ENCODE results near the gene FGD5.

FGD5 gene

DNA sequence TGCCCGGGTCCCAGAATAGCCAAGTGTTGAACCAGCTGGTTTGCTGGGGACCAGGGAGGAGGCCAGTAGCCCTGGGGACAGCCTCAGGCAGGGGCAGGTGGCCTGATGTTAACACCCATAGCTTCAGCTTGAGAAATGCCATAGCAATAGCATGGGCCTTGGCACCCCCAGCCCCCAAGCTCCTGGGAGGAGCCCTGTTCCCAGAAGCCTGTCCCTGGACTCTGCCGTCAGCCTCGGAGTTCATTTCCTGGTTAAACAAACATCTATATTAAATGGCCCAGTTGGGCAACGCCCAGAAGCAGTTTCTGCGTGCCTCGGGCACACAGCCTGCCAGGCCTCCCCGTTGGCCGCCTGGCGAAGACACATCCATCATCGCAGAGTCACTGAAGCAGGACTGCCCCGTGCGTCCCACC, 58.2 kb downstream of the FGD5 start:
- H2AFZ ChIP-seq (ENCODE audit: low read length): no peak overlapping the region
- TF ChIP-seq EZH2 (IDR thresholded peaks at IDR 0.05; ENCODE audit: borderline replicate concordance, low read length): no peak
- TF ChIP-seq, protein P1, sequence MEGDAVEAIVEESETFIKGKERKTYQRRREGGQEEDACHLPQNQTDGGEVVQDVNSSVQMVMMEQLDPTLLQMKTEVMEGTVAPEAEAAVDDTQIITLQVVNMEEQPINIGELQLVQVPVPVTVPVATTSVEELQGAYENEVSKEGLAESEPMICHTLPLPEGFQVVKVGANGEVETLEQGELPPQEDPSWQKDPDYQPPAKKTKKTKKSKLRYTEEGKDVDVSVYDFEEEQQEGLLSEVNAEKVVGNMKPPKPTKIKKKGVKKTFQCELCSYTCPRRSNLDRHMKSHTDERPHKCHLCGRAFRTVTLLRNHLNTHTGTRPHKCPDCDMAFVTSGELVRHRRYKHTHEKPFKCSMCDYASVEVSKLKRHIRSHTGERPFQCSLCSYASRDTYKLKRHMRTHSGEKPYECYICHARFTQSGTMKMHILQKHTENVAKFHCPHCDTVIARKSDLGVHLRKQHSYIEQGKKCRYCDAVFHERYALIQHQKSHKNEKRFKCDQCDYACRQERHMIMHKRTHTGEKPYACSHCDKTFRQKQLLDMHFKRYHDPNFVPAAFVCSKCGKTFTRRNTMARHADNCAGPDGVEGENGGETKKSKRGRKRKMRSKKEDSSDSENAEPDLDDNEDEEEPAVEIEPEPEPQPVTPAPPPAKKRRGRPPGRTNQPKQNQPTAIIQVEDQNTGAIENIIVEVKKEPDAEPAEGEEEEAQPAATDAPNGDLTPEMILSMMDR (IDR thresholded peaks at IDR 0.05; ENCODE audit: low read length): no peak
- H3K4me1 ChIP-seq (ENCODE audit: insufficient read depth, low read length, severe bottlenecking): no peaks in the 10 kb centered on the region
- no peak overlapping the region for H3K4me2 ChIP-seq (ENCODE audit: low read length)
- H3K9ac ChIP-seq (ENCODE audit: low read length): no peak overlapping the region
- H3K27me3 ChIP-seq (ENCODE audit: insufficient read depth, low read length): peaks cover 8% of the 10 kb centered on the region; the same call in 1 of the 2 replicates
- no peaks in the 10 kb centered on the region for H4K20me1 ChIP-seq (ENCODE audit: insufficient read depth, low read length)
- H3K79me2 ChIP-seq (ENCODE audit: insufficient read depth, low read length): no peaks in the 10 kb centered on the region
- no peak overlapping the region for H3K4me3 ChIP-seq (ENCODE audit: low read depth, low read length, poor library complexity, severe bottlenecking)
- H3K36me3 ChIP-seq (ENCODE audit: insufficient read depth, low read length): no peaks in the 10 kb centered on the region
- H3K9me3 ChIP-seq (ENCODE audit: low read length): no peaks in the 10 kb centered on the region
- no peaks in the 10 kb centered on the region for H3F3A ChIP-seq (ENCODE audit: insufficient read depth, low read length)
- no peaks in the 10 kb centered on the region for H3K9me2 ChIP-seq (ENCODE audit: low read depth, low read length)
- no peak overlapping the region for H3K27ac ChIP-seq (ENCODE audit: low read depth, low read length, poor library complexity, severe bottlenecking)

DNA sequence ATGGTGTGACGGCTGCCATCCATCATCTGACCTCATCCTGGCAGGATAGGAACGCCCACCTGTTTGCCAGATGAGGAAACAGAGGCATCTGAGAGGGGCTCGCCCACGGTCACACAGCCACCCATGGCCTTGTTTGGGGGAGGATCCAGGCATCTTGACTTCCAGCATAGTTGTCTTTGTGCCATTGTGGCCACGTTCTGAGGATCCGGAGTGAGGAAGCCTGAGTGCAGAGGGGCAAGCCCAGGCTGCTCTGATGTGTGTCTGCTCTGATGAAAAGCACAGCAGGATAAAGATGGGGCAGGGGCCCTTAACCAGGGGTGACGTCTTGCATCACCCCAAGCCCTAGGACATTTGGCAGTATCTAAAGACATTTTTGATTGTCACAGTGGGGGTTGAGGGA, 58.7 kb downstream of the FGD5 start:
- Histone ChIP-seq H3F3A (ENCODE audit: insufficient read depth, low read length) (no peaks in the 10 kb centered on the region), H3K36me3 (ENCODE audit: insufficient read depth, low read length) (no peaks in the 10 kb centered on the region), H2AFZ (ENCODE audit: low read length) (no peak overlapping the region), H3K27ac (ENCODE audit: low read depth, low read length, poor library complexity, severe bottlenecking) (no peak overlapping the region), H3K4me2 (ENCODE audit: low read length) (no peak overlapping the region), H3K79me2 (ENCODE audit: insufficient read depth, low read length) (no peaks in the 10 kb centered on the region), H3K9me2 (ENCODE audit: low read depth, low read length) (no peaks in the 10 kb centered on the region), H3K4me3 (ENCODE audit: low read depth, low read length, poor library complexity, severe bottlenecking) (no peak overlapping the region), H4K20me1 (ENCODE audit: insufficient read depth, low read length) (no peaks in the 10 kb centered on the region), H3K4me1 (ENCODE audit: insufficient read depth, low read length, severe bottlenecking) (no peaks in the 10 kb centered on the region), H3K9ac (ENCODE audit: low read length) (no peak overlapping the region), H3K27me3 (ENCODE audit: insufficient read depth, low read length) (peaks cover 7% of the 10 kb centered on the region; the same call in 1 of the 2 replicates), H3K9me3 (ENCODE audit: low read length) (no peaks in the 10 kb centered on the region)
- TF ChIP-seq, protein P1 (IDR thresholded peaks at IDR 0.05; ENCODE audit: low read length): no peak
- TF ChIP-seq EZH2 (IDR thresholded peaks at IDR 0.05; ENCODE audit: borderline replicate concordance, low read length): no peak

DNA sequence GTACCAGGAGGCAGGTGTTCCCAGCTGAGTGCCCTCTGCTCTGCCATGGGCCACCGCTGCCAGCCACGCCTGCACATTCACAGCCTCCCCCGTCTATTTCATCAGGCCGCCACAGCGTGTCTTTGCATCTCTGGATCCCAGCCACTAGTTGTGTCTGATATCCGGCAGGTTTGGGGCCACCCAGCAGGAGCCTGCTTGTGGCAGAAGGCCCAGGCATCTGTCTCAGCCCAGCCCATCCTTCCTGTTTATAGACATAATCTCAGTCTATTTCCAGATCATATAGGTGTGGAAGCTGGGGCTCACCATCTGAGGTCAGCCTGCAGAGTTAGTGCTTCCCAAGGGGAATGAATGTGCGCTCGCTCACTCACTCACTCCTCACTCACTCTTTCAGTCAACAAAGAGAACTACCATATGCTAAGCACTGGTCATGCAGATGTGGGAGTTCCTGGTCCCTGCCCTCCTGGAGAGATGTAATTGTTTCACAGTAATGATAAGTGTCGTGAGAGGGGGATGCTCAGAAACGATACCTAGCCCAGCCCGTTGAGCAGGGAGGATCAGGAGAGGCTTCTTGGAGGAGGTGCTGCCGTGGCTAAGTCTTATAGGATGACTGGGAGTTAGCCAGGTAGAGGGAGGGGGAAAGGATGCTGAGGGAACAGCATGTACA, 60.6 kb downstream of the FGD5 start:
- Histone ChIP-seq H3K79me2 (ENCODE audit: insufficient read depth, low read length) (no peaks in the 10 kb centered on the region), H3K4me3 (ENCODE audit: low read depth, low read length, poor library complexity, severe bottlenecking) (no peak overlapping the region), H3K4me2 (ENCODE audit: low read length) (no peak overlapping the region), H3K9me2 (ENCODE audit: low read depth, low read length) (no peaks in the 10 kb centered on the region), H3K36me3 (ENCODE audit: insufficient read depth, low read length) (no peaks in the 10 kb centered on the region), H3F3A (ENCODE audit: insufficient read depth, low read length) (no peaks in the 10 kb centered on the region), H3K4me1 (ENCODE audit: insufficient read depth, low read length, severe bottlenecking) (no peaks in the 10 kb centered on the region), H3K27ac (ENCODE audit: low read depth, low read length, poor library complexity, severe bottlenecking) (no peak overlapping the region), H3K27me3 (ENCODE audit: insufficient read depth, low read length) (peaks cover 8% of the 10 kb centered on the region; the same call in 1 of the 2 replicates), H2AFZ (ENCODE audit: low read length) (no peak overlapping the region), H3K9ac (ENCODE audit: low read length) (no peak overlapping the region), H3K9me3 (ENCODE audit: low read length) (no peaks in the 10 kb centered on the region), H4K20me1 (ENCODE audit: insufficient read depth, low read length) (no peaks in the 10 kb centered on the region)
- no peak for TF ChIP-seq EZH2 (IDR thresholded peaks at IDR 0.05; ENCODE audit: borderline replicate concordance, low read length)
- TF ChIP-seq, protein P1 (IDR thresholded peaks at IDR 0.05; ENCODE audit: low read length): no peak
